HL-60 (cell line): ENCODE data around the gene SYT6.

Experiments used
- CTCF ChIP-seq: IDR thresholded peaks from one replicate; pipeline ENCODE4 v1.5.1; 2011; ENCODE audit warnings: low read length, control low read depth, inconsistent platforms; ENCODE audit not compliant: insufficient read depth
- GABPA ChIP-seq: IDR thresholded peaks from 2 replicates; pipeline ENCODE4 v1.6.1; 2012; ENCODE audit warnings: low read depth

DNA sequence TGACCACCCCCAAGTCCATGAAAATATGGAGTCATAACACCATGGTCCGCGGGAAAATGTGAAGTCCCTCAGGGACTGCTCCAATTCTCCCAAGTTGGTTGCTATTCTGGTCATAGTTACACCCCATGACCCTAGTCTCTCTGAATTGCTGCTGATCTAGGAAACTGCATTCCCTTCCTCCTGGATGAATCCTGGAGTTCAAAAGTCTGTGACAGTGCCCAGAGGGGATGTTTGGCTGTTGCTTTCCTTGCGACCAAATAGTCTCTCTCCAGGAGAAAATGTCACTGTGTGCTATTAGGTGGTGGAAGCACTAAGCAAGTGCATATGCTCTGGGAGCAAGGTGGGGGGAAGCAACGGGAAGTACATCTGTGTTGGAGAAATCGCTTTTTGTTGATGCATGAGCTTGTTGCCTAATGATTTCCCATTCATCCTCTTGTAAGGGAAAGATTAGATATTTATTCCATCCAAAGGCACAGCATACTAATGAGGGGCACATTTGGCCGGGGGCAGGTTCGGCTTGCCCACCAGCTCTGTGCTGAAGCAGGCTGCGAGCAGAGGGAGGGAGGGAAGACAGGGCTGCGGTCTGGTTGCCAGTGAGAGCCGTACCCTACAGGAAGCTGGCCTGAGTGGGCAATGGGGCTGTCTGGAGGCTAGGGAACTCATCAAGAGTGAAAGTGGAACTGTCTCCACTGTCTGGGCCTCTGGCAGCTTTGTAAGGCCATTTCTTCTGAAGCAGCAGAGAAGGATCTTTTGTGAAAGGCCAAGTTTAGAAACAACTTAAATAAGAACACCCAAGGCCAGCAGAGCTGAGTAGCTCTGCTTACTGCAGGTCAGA lies 27.2 kb downstream of the SYT6 start:
- TF ChIP-seq CTCF (no peak), GABPA (no peak)
